ENCODE measurements around the gene TIMM17B.

TIMM17B gene

GRCh38 chrX:48897625-48898306, at the start of gene TIMM17B, which contains the start of gene PQBP1:
TSS of gene TIMM17B (minus strand) at chrX:48897768. CDS start at chrX:48897749, 19 bp downstream.
TSS of gene PQBP1 (plus strand) at chrX:48897930. CDS start at chrX:48898510, 580 bp downstream.
- peak; percentile 83 to 88 for DNase-seq

GRCh38 chrX:48945517-48946348, 48.2 kb upstream of the TIMM17B start:
- DNase-seq: no peak

GRCh38 chrX:48942895-48943294, 45.3 kb upstream of the TIMM17B start:
- no peak for DNase-seq

- no peak for DNase-seq
These were observed 42.9 kb upstream of the TIMM17B start for GRCh38 chrX:48940404-48940955.

- DNase-seq: no peak
These were observed 42.1 kb upstream of the TIMM17B start for GRCh38 chrX:48939524-48940228.

- DNase-seq: no peak
These were observed 41.3 kb upstream of the TIMM17B start for GRCh38 chrX:48938721-48939425.

- DNase-seq: no peak
These were observed 39.7 kb upstream of the TIMM17B start for GRCh38 chrX:48937054-48937907.

GRCh38 chrX:48936429-48937053, 39.0 kb upstream of the TIMM17B start:
- no peak for DNase-seq

- no peak for DNase-seq
These were observed 37.7 kb upstream of the TIMM17B start for GRCh38 chrX:48935301-48935670.

GRCh38 chrX:48934581-48935300, 37.2 kb upstream of the TIMM17B start:
- no peak for DNase-seq

GRCh38 chrX:48933757-48934156, 36.2 kb upstream of the TIMM17B start:
- DNase-seq: no peak

GRCh38 chrX:48927736-48928382, 30.3 kb upstream of the TIMM17B start:
- no peak for DNase-seq

GRCh38 chrX:48927123-48927522, 29.6 kb upstream of the TIMM17B start:
- DNase-seq: no peak

GRCh38 chrX:48924270-48924669, 26.7 kb upstream of the TIMM17B start:
- DNase-seq: no peak

- no peak for DNase-seq
These were observed 26.2 kb upstream of the TIMM17B start for GRCh38 chrX:48923771-48924170.

GRCh38 chrX:48920718-48921104, 23.1 kb upstream of the TIMM17B start:
- DNase-seq: no peak

- no peak for DNase-seq
These were observed 22.6 kb upstream of the TIMM17B start for GRCh38 chrX:48919947-48920717.

GRCh38 chrX:48919360-48919841, 21.8 kb upstream of the TIMM17B start:
- no peak for DNase-seq

Measured in NCI-H187 (cell line).